Heart left ventricle (tissue), 16 donors: Measurements from ENCODE around the gene ITGB6. TPM values are rescaled to one million over a fixed set of nuclear protein-coding genes. Genes with fewer than 3 reads are reported as not detected.
"Not testable (repeated sequence)": the region's sequence is repeated elsewhere in the genome, so short reads cannot be mapped to it uniquely, and the experiment has no call there.

ENCODE experiments used
- ATAC-seq, 4 donors: fragments of 200-7000 bp; cut with Tn5 transposase; one replicate each; pipeline ENCODE4 v1.9.1; 2020 to 2022; ENCODE audit warnings: moderate library complexity in 4 of 4, mild to moderate bottlenecking in 3 of 4, moderate number of reproducible peaks in 1 of 4
- DNase-seq, 5 donors: peaks; one replicate each; pipeline ENCODE4 v3.0.0-alpha.2; 2020
- H3K27ac ChIP-seq, 12 donors: fragments of 200-600 bp; sonication (generic) in 4 of 12; one replicate each; pipeline versions ENCODE4 v1.5.0 to v1.8.0; 2016 to 2022; ENCODE audit warnings: mild to moderate bottlenecking in 2 of 12
- H3K27me3 ChIP-seq, 9 donors: fragments of 200-600 bp; sonication (generic) in 2 of 9; one replicate each; pipeline versions ENCODE4 v1.5.1 to v1.8.0; 2016 to 2022; ENCODE audit warnings: mild to moderate bottlenecking in 3 of 9
- H3K36me3 ChIP-seq, 9 donors: fragments of 200-600 bp; sonication (generic) in 2 of 9; one replicate each; pipeline versions ENCODE4 v1.5.0 to v1.8.0; 2018 to 2022; ENCODE audit warnings: mild to moderate bottlenecking in 2 of 9
- H3K4me1 ChIP-seq, 12 donors: fragments of 200-600 bp; sonication (generic) in 4 of 12; one replicate each; pipeline versions ENCODE4 v1.5.0 to v1.8.0; 2016 to 2022; ENCODE audit warnings: mild to moderate bottlenecking in 3 of 12
- H3K4me3 ChIP-seq, 12 donors: fragments of 200-600 bp; sonication (generic) in 4 of 12; one replicate each; pipeline versions ENCODE4 v1.5.0 to v1.8.0; 2017 to 2022; ENCODE audit warnings: mild to moderate bottlenecking in 9 of 12, moderate library complexity in 4 of 12
- H3K9me3 ChIP-seq, 12 donors: fragments of 200-600 bp; sonication (generic) in 4 of 12; one replicate each; pipeline versions ENCODE4 v1.5.0 to v1.8.0; 2016 to 2022; ENCODE audit warnings: mild to moderate bottlenecking in 1 of 12
- CTCF ChIP-seq, 12 donors: fragments of 200-600 bp; sonication (generic) in 4 of 12; IDR thresholded peaks; one replicate each; pipeline versions ENCODE4 v1.5.0 to v1.8.0; 2018 to 2022; ENCODE audit warnings: antibody characterized with exemption in 12 of 12, mild to moderate bottlenecking in 5 of 12
- POLR2A ChIP-seq, 2 donors: fragments of 450-650 bp; IDR thresholded peaks; one replicate each; pipeline ENCODE4 v1.6.1; 2017; ENCODE audit warnings: antibody characterized with exemption in 2 of 2, mild to moderate bottlenecking in 2 of 2, moderate library complexity in 2 of 2
- WGBS, 4 donors: extraction: QIAGEN DNeasy Blood & Tissue Kit in 2 of 4; methylation state at CpG; one replicate each; pipeline versions ENCODE4 v1.1.5 to v1.1.7; 2013 to 2018; 5-methylcytosine and 5-hydroxymethylcytosine counted together
- intact Hi-C, 10 donors: fragments of 100-400 bp; cut with DNase I; formaldehyde crosslinking; loops; one replicate each; pipeline versions ENCODE4 v1.11.1 to v1.14.2; 2022
- polyA plus RNA-seq, 2 donors: library from polyadenylated mRNA; stranded (reverse); fragments of 200-250 nt; gene quantifications; one replicate each; pipeline ENCODE4 v1.2.3, GENCODE V29; 2013
- total RNA-seq, 9 donors: library from RNA; depleted of rRNA in 2 of 9; stranded (reverse); fragments of >200 nt in 2 of 9; fragmentation: NEBNext Ultra II Directional in 3 of 9; extraction: Animal tissue kit (Norgen Biotek cat#: 25700) in 3 of 9; gene quantifications; one replicate each; pipeline versions ENCODE4 v1.1.0 to v1.2.4, GENCODE V29; 2016 to 2023
- donor health status: ischemic (EF 13 %, LVEDD 7.1; RV severe dilation, severe dysfunction).
- donor health status: healthy with polysubstance abuse.
- donor health status: DM: no; HTN: yes; CAD: no.
- donor health status: DM: no; HTN: no; CAD: no.
- donor health status: ischemic (EF 25% LVEDD 6.9; RV normal size, moderate dysfunction).
- donor health status: ischemic (EF 25% LVEDD 5.7; RV mildly dilated, moderate dysfunction).
- donor health status: healthy.
- donor health status: DM: yes; HTN: yes; CAD: no.
- donor health status: ischemic (EF 35%, LVEDD 5.7; RV mildly dilated, moderate dysfunction).
- donor health status: nonischemic (EF 11% LVEDD 7.7; RV severe dilation, severe dysfunction).
- donor health status: DM: yes; HTN: yes; CAD: no.
- donor health status: PGD.
- donor health status: ischemic (EF 29% LVEDD 5.4; RV normal size, mild dysfunction).
- donor health status: nonischemic (EF 23%, LVEDD 6.1; RV moderate dilation, normal function).

The ITGB6 gene
- total and polyA plus RNA-seq, 11 donors: 0.27 to 4.2 (median 0.75) TPM

GRCh38 chr2:160194946-160195345 lies 5.1 kb downstream of the ITGB6 start:
- Histone ChIP-seq H3K27ac (no peak overlapping the region), H3K9me3 (no peaks in the 10 kb centered on the region), H3K4me3 (no peak overlapping the region), H3K27me3 (no peaks in the 10 kb centered on the region), H3K4me1 (no peaks in the 10 kb centered on the region), H3K36me3 (no peaks in the 10 kb centered on the region)
- intact Hi-C loops: loop anchor here in 1 of 10 donors (5.0 kb wide), 1 partner anchor 68 kb away; no protein-coding TSS in a partner anchor
- TF ChIP-seq CTCF (IDR thresholded peaks at IDR 0.05): no peak
- no peak for TF ChIP-seq POLR2A (IDR thresholded peaks at IDR 0.05)
- ATAC-seq: no peak
- 79 to 89% (median 83%) methylated on average over 5 of the region's 5 CpGs for WGBS, 4 donors
- no peak for DNase-seq

- H3K4me1 ChIP-seq: no peaks in the 10 kb centered on the region
- no peaks in the 10 kb centered on the region for H3K36me3 ChIP-seq
- 81 to 93% (median 90%) methylated on average over 2 of the region's 2 CpGs for WGBS, 4 donors
- ATAC-seq (no peak), DNase-seq (no peak)
- intact Hi-C loops: no loop called here
- TF ChIP-seq POLR2A (IDR thresholded peaks at IDR 0.05): no peak
- no peak for TF ChIP-seq CTCF (IDR thresholded peaks at IDR 0.05)
- no peaks in the 10 kb centered on the region for H3K27me3 ChIP-seq
- no peak overlapping the region for H3K27ac ChIP-seq
- no peak overlapping the region for H3K4me3 ChIP-seq
- H3K9me3 ChIP-seq: no peaks in the 10 kb centered on the region
These were observed 5.7 kb downstream of the ITGB6 start for GRCh38 chr2:160194351-160194750.

GRCh38 chr2:160181146-160181836 lies 18.8 kb downstream of the ITGB6 start:
- H3K4me1 ChIP-seq, H3K9me3 ChIP-seq, DNase-seq, ATAC-seq, H3K4me3 ChIP-seq, intact Hi-C loops, H3K36me3 ChIP-seq, H3K27me3 ChIP-seq, H3K27ac ChIP-seq: not testable (repeated sequence)
- WGBS, 4 donors: 55 to 69% (median 65%) methylated on average over 11 of the region's 11 CpGs

- H3K9me3 ChIP-seq, DNase-seq, H3K27ac ChIP-seq, intact Hi-C loops, H3K4me3 ChIP-seq, H3K36me3 ChIP-seq, H3K4me1 ChIP-seq, ATAC-seq, H3K27me3 ChIP-seq: not testable (repeated sequence)
- WGBS, 4 donors: 87 to 93% (median 90%) methylated on average over 7 of the region's 7 CpGs
These were observed 19.4 kb downstream of the ITGB6 start for GRCh38 chr2:160180690-160181089.

GRCh38 chr2:160180172-160180571 lies 19.9 kb downstream of the ITGB6 start:
- intact Hi-C loops: no loop called here
- H3K36me3 ChIP-seq: no peaks in the 10 kb centered on the region
- H3K27ac ChIP-seq: no peak overlapping the region
- no peak for TF ChIP-seq CTCF (IDR thresholded peaks at IDR 0.05)
- no peak for TF ChIP-seq POLR2A (IDR thresholded peaks at IDR 0.05)
- no peaks in the 10 kb centered on the region for H3K9me3 ChIP-seq
- DNase-seq: no peak
- peaks cover 0 to 6% (median 0%) of the 10 kb centered on the region in 9 donors for H3K27me3 ChIP-seq
- H3K4me1 ChIP-seq: no peaks in the 10 kb centered on the region
- ATAC-seq: no peak
- H3K4me3 ChIP-seq: no peak overlapping the region
